Measurements from ENCODE around the gene TSPO.
"Not testable (repeated sequence)": the region's sequence is repeated elsewhere in the genome, so short reads cannot be mapped to it uniquely, and the experiment has no call there.

TSPO gene

DNA sequence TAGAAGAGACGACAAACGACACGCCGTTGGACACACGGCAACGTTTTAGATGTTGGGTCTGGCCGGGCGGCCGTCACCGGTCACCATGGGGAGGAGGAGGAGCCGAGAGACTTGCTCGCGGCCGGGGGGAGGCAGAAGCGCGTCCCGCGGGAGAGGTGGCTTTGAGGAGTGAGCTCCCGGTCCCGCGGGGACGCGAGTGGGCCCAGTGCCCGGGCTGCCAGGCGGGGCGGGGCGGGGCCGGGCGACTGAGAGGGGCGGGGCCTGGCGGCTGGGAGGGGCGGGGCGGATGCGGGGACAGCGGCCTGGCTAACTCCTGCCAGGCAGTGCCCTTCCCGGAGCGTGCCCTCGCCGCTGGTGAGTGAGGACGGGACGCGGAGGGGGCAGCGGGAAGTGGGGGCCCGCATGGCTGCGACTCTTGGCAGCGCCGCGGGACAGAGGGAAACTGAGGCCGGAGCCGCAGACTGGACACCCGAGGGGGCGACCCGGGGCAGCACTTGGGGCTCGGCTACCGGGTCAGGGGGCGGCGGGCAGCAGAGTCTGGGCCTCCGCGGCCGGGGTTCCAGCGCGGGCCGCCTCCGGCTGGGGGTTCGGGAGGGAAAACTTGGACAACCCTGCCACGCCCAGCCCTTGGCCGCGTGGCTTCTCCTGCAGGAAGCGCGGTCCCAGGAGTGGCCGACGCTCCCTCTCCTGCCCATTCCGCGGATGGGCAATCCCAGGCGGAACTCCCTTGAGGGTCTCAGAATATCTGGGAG lies at the start of gene TSPO:
TSPO (plus strand) TSS at position 309 of the 752 bp plus-strand sequence. CDS start 7,680 bp downstream, outside the sequence.
- DNase-seq (ENCODE audit: low spot score): peak; percentile 84

DNA sequence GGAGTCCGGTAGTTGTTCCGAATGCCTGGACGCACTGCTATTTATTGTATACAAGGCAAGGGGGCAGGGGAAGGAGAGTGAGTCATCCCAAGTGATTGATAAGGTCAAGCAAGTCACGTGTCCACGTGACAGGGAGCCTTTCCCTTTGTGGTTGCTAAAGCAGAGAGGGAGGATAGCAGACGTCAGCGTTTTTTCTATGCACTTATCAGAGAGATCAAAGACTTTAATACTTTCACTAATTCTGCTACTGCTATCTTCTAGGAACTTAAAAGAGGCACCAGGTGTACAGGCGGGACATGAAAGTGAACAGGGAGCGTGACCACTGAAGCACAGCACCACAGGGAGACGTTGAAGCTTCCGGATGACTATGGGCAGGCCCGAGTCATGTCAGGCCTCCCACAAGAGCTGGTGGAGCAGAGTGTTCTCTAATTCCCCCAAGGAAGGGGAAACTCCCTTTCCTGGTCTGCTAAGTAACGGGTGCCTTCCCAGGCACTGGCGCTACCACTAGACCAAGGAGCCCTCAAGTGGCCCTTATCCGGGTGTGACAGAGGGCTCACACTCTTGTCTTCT lies 47.2 kb upstream of the TSPO start:
- not testable (repeated sequence) for DNase-seq (ENCODE audit: low spot score)

DNA sequence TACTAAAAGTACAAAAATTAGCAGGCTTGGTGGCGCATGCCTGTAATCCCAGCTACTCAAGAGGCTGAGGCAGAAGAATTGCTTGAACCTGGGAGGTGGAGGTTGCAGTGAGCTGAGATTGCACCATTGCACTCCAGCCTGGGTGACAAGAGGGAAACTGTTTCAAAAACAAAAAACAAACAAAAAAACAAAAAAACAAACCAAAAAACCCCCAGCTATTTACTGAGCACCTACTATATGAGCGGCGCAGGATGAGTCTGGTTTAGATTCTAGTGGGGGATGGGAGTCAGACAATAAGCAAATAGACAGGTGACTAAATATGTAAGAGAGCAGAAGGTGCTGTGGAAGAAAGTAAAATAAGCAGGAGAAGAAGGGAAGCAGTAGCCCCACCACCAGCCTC lies 46.4 kb upstream of the TSPO start:
- DNase-seq (ENCODE audit: low spot score): not testable (repeated sequence)

DNA sequence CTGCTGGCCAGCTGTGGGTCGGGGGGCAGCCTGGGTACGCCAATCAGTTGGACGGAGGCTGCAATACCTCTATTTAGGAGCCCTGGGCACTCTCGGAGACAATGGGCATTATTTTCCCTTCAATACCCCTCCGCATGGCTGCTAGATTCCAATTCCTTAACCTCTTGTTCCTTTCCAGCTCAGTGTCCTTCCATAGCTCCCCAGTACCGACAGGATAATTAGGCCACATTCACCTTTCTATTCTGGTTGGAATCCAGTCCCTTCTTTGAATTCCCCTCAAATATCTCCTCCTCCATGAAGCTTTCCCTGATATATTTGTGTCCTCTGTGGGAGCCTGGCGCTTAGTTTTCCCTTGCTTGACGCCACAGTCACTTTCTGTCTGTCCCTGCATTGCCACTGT lies 45.1 kb upstream of the TSPO start:
- DNase-seq (ENCODE audit: low spot score): no peak

DNA sequence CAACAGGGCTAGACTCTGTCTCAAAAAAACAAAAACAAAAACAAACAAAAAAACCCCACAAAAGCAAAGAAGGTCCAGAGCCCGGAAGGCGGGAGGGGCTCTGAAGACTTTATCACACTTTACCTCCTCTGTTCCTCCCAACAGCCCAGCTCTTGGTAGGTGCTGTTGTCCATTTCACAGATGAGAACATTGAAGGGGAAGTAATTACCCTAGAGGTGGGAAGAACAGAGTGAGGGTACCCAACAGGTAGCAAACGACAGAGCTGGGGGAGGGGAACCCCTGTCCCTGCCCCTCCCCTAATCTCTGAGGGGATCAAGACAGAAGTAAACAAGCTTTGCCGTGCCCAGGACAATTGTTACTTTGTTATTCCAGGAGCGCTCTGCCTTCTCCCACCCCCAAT lies 41.8 kb upstream of the TSPO start:
- DNase-seq (ENCODE audit: low spot score): no peak

DNA sequence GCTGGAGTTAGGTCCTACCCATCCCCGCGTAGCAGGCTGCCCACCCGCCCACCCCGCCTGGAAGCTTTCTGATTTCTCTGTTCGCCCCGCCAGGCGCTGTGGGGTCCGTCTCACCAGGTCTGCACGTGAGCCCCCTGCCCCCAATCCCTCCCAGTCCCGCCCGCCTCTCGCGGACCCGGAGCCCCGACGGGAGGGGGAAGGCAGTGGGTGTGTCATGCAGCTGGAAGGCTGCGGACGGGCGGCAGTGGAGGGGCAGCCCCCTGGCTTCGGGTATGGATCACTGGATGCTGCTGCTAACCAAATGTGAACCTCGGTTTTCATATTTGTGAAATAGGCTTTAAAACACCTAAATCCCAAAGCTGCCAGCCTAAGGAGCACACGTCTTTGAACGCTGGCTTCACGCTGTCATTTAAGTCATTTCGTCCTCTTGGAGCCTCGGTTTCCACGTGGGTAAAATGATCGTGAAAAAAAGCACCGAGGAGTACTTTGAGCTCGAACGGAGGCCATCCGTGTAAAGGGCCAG lies 41.4 kb upstream of the TSPO start:
- no peak for DNase-seq (ENCODE audit: low spot score)

DNA sequence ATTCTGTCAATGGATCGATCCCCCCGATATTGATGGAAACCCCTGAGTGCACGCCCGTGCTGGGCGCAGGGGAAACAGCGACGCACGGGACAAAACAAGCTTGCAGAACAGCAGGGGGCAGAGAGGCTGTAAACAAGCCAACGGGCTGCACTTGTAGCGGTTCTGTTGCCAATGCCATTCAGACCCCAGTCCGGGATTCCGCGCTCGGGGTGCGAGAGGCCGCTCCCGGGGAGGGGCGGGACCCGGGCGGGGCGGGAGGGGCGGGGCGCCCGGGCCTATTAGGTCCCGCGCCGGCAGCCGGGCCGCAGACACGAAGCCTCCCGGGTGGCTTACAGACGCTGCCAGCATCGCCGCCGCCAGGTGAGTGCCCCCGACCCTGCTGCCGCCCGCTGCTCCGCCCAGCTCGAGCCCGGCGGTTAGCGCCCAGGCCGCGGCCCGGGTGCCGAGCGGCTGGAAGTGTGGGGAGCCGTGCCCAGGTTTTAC lies 40.9 kb upstream of the TSPO start, which contains the start of gene BIK:
BIK (plus strand) TSS at position 307 of the 483 bp plus-strand sequence. CDS start 13,273 bp downstream, outside the sequence.
- no peak for DNase-seq (ENCODE audit: low spot score)

DNA sequence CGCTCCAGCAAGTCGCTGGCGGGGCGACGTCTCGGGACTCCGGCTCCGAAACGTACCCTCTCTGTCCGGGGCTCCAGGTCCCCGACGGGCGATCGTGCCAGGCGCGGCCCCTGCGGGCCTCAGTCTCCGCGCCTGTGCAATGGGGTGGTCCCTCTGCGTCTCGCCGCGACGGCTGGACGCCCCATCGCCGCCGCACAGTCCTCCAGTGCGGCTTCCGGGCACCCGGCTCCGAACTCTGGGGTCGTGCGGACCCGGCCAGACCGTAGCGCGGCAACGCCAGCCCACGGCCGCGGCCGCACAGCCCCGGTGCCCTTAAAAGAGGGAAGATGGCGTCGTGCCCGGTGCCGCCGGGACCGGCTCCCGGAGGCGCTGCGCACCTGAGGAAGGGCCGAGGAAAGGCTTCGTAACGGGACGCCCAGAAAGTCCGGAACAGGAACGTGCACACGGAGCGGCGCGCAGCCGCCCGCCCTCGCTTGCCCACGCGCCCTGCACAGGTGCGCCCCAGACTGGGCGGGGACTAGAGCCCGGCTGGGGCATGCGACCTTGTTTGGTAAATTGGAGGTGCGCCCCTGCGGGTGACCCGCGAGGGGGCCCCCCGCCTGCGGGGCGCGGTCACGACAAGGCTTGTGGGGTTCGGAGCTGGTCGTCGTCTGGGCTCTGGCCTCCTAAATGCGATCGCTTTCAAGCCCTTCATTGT lies 40.3 kb upstream of the TSPO start:
- no peak for DNase-seq (ENCODE audit: low spot score)

DNA sequence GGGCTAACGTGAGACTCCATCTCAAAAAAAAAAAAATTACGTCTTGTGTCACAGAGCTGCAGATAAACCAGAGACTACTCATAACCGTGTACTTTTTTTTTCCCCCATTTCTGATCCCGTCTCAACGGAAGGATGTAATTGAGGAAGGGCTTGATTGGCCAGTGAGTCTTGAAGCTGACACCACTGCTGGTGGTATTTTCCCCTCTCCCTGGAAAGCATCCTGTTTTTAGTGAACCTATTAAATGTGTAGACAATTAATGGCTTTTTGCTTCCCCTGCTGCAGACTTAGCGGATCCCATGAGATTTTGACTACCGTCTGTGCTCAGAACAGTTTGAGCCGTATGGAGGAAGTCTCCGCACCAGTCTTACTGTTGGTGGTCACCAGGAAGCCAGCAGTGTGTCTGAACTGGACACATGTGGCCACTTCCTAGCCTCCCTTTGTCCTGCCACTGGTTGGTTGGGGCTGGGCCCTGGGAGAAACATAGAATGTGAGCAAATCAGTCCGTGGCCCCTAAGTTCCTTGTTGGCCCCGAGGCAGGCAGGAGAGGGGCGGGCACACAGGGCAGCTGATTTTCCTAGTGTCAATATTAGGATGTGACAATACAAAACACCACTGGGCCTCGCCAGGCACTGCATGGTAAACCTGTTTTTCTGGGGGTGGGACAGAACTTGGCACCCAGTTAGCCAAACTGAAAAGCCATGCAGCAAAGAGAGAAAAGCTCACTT lies 37.7 kb upstream of the TSPO start:
- no peak for DNase-seq (ENCODE audit: low spot score)

DNA sequence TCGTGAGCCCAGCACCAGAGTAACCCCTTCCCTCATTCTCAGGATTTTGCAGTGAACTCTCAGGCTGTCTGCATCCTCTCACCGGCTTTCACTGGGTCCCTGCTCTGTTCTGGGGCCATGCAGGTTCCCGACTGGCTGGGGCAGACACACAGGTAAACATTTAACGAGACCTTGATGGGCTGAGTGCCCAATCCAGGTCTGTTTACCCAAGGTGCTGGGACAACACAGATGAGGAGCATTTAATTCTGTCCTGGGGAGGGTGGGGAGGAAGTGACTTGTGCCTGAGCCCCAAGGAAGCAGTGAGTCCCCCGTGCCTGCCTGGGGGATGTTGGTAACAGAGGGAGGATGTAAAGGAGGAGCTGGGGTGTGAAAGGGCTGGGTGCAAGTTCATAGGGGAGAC lies 36.4 kb upstream of the TSPO start:
- DNase-seq (ENCODE audit: low spot score): no peak

DNA sequence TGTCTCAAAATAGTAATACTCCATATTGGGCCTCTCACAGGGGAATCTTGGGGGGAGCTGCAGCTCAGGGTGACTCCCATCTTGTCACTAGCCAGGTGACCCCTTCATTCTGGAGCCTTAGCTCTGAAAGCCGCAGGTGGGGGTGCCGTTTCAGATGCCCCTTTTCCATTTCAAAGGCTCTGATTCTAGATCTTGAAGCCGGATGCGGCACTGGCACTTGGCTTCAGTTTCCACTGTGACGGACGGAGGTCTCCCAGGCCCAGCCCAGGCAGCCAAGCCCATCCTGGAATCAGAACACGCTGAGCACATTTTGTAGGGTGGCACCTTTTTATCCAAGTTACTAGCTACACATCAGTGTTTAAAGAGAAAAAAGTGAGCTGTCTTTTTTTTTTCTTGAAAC lies 34.4 kb upstream of the TSPO start:
- DNase-seq (ENCODE audit: low spot score): no peak

DNA sequence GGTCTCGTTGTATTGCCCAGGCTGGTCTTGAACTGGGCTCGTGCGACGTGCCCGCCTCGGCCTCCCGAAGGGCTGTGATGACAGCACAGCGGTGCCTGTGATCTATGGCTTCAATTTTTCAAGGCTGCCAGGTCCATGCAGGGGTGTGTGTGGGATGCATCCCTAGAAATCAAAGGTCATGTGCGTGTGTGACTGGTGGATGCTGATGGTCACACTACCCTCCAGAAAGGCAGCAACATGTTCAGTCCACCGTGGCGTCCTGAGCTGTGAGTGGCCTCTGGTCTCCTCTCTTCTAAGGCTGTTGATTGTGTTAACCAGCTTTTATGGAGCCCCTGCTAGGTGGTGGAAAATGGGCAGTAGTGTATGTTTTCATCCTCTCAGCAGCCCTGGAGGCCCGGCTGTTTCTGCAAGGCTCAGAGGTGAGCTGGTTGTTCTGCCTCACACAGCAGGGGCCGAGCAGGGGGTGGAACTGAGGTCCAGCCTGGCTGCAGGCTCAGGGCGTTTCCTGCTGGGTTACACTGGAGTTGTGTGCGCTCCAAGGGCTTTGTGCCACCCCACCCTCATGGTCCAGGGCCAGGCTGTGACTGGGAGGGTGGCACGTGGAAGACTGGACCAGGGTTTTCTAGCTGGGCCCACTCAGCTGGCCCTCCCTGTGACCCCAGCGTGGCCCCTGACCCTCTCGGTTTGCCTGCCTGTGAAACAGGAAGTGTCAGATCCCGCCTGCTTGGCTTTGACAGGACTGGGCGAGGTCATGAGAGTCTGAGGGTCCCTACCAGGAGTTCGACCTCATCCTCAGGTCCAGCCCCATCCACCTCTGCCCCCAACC lies 33.1 kb upstream of the TSPO start:
- DNase-seq (ENCODE audit: low spot score): no peak

DNA sequence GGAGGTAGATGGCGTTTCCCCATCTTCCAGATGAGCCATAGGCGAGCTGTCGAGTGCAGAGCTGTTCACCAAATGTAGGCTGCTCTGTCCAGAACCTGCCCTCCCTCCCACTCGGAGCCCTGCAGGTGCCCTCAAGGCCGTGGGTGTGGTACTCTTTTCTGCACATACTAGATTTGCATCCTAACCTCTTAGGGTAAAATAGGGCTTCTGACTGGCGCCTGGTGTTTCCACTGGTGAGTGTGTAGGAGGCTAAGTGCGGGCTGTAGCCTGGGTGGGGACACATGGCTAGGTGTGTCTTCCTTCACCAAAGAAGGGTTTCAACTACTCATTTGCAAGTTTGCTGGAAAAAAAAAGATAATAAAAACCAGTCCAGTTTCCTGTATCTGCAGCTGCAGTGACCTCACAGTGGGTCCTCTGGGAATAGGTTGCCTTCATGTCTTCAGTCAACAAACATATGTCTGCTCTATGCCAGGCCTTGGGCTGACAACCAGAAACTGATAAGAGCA lies 32.4 kb upstream of the TSPO start:
- no peak for DNase-seq (ENCODE audit: low spot score)

DNA sequence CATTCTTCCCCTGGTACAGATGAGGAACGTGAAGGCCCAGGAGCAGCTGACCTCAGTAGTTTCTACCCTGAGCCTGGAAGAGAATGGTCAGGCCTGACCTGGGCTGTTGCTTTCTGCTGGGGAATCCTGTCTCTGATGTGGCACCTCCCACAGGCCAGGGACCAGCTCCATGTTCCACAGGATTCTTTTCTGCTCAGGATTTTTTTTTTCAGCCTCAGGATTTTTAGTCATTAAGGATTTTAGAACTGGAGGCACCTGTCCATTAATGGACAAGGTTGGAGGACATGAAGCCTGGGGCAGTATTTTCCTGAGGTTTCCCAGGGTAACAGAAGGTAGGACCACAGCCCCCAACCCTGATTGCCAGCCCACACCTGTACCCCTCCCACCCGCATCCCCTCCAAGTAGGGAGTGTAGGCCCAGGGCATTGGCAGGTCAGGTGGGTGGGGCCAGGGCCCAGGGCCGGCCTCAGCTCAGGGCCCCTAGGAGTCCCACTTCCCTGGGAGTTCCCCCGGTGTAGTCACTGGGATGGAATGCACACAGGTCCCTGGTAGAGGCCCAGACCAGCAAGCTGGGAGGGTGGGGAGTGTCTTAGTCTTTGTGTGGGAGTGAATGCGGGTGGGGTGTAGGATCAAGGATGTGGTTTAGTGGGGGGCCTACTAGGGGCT lies 24.7 kb upstream of the TSPO start:
- DNase-seq (ENCODE audit: low spot score): no peak

DNA sequence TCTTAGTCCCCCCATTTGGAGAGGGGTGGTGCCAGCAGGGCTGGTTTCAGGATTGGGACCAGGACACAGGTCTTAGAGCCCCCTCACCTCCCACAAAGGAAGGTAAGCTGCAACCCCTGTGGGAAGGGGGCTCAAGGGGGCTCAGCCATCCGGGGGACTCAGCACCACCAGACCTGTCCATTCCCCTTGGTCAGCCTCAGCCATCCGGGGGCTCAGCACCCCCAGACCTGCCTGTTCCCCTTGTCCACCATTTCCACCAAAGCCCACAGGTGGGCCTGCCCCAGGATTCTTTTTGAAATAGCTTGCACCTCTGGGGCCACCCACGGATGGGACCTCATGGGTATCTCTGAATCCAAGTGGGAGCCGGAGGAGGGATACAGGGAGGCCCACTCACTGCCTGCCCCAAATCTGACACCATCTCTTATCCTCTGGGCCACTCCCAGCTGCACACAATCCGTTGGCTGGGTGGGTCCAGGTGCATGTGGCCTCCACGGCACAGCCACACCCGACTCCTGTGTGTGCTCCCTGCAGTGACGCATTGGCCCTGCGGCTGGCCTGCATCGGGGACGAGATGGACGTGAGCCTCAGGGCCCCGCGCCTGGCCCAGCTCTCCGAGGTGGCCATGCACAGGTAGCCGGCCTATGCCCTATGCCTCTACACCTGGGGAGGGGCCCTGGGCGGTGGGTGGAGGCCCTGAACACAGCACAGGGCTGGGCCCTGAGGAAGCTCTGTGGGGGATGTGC lies 24.0 kb upstream of the TSPO start:
- no peak for DNase-seq (ENCODE audit: low spot score)

DNA sequence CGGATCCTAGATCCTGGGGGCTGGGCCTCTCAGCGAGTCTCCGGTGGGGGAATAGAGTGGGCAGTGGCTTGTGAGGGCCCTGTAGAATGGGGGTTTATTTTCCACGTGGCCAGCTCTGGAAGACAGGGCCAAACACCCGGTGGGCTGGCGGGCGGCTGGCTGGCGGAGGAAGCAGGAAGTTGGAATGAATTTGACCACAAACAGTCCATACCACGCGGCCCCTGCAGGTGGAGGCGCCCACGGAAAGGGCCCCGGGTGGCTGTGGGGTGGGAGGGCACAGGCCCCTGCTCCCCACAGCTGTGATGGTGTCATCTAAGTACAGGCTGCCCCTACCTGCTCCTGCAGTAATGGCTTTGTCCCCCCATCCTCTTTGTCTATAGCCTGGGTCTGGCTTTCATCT lies 23.2 kb upstream of the TSPO start:
- no peak for DNase-seq (ENCODE audit: low spot score)

DNA sequence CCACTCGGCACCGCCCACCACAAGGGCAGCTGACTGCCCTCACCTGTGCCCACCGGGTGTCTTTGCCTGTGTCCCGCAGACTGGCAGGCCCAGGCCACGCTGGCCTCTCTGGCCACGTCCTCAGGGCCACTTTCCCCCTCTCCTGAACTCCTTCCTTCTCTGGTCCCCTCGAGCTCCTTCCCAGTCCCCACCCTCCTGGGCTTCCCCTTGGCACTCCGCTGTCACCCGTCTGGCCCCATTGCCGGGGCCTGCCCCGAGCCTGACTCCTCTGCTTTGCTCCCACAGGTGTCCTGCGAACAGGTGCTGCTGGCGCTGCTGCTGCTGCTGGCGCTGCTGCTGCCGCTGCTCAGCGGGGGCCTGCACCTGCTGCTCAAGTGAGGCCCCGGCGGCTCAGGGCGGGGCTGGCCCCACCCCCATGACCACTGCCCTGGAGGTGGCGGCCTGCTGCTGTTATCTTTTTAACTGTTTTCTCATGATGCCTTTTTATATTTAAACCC lies 22.4 kb upstream of the TSPO start:
- no peak for DNase-seq (ENCODE audit: low spot score)

DNA sequence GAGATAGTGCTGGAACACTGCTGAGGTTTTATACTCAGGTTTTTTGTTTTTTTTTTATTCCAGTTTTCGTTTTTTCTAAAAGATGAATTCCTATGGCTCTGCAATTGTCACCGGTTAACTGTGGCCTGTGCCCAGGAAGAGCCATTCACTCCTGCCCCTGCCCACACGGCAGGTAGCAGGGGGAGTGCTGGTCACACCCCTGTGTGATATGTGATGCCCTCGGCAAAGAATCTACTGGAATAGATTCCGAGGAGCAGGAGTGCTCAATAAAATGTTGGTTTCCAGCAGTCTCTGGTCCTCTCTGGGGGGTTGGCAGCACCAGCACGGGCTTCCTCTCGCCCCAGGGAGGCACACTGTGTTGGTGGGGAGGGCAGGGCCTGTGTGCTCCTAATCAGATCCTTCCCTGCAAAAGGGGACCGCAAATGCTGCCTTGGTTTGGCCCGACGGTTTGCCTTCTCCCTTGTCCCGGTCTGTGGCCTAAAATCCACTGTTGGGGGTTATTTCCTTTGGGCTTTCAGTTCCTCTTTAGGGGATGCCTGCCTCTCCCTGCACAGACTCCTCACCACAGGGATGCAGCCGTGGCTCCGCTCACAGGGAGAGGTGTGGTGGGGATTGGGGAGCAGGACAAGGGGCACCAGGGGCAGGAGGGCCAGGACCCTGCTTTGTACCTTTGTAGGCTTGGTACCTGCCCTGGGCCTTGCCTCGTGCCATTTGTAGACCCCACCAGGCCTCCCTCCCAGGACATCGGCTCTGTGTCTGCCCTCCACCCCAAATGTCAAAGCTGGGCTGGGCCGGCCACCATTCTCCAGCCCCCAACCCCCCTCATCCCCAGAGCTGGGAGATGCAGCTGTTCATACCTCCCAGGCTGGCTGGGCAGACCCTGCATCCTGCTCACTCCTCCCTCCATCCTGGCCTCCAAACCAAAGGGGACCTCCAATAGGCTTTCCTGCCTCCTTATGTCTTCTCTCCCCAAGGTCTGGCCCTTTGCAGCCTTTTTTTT lies 21.6 kb upstream of the TSPO start:
- no peak for DNase-seq (ENCODE audit: low spot score)

Measured in left forelimb (tissue), 1 donor.